Activated CD4-positive, alpha-beta T cell treated with anti-CD3 and anti-CD28 coated beads, Interleukin-2, amount 50 U/mL, for 48 hours (primary cell): ENCODE measurements around the gene PLCE1.

Experiments used
- DNase-seq, 2 experiments: peaks; one replicate each; pipeline ENCODE4 v3.0.0-alpha.2; 2020

The PLCE1 gene

DNA sequence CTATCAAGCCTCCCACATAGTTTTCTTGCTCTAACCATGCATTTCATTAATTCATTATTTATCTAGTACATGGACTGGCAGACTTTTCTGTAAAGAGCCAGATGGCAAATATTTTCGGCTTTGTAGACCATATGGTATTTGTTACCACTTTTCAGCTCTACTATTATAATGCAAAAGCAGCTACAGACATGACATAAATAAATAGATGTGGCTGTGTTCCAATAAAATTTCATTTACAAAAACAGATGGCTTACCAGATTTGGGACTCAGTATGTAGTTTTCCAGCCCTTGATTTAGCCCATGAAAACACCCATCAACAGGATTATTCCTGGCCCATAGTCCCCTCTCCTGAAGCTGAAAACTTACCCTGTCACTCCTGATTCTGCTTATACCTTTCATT, 32.1 kb downstream of the PLCE1 start:
- DNase-seq, result no peak

DNA sequence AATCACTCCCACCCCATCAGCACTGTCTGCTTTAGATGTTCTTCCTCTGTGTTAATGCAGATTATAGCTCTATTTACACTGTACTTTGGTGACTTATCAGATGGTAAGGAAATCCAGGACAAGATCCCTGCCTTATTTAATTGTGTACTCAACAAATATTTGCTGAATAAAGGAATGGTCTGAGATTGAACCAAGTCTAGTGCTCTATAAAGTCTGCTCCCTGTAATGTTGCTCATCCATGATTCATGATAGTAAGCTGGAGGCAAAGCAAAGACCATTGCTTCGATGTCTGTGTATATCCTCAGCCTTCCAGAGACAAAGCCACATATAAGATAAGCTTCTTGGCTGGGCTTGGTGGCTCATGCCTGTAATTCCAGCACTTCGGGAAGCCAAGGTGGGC, 33.5 kb downstream of the PLCE1 start:
- DNase-seq, result no peak

DNA sequence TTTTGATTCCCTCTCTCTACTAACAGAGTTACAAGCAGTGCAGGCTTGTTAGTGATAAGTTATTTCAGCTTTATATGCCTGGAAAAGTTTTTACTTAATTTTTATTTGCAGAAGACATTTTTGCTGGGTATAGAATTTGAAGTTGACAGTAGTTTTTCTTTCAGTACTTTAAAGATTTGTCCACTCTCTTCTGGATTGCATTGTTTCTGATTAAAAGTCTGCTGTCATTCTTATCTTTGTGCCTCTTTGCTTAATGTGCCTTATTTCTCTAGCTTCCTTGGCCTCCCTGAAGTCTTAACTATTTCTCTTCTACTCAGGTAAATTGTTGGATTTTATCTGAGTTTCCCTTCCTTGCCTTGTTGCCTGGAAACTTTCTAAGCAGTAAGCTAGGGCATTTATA, 36.2 kb downstream of the PLCE1 start:
- no peak for DNase-seq

DNA sequence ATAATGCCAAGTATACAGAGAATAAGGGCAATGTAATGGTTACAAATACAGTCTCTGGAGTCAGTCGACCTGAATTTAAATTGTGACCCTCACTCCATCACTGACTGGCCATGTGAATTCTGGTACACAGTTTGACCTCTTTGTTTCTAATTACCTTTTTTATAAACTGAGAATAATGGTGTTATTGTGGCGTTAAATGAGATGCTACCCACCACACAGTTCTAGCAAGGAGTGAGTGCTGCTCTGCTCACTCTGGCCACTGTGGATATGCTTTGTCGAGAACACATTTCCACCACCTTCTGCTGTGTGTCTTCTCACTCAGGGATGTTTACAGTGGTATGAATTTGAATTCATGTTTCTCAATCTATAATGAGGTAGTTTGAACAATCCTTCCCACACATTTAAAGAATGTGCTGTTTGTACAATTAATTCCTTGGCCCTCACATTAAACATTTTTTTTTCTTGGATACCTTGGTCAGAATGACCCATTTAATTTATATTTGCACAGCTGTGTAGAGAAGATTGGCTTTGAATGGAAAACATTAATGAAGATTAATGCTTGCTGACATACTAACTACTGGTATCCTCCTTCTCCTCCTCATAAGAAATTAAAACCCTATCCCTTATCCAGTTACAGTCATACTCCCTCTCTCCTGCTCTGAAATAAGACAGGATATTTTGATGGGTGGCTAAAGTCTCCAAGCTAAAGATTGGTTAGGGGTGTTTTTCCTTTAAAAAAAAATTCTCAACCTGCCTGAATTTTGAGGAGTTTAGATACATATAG, 42.4 kb downstream of the PLCE1 start:
- no peak for DNase-seq

DNA sequence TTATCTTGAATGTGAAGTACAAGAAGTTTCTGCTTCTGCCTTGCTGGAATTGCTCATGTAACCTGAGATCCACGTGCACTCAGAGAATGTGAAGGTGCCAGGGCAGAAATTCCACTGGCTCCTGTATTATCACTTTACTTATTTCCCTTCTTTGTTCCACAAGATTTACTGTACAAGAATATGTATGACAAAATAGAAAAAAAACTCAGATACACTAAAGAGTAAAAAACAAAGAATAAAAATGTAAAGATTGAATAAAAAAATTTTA, 43.0 kb downstream of the PLCE1 start:
- no peak for DNase-seq

DNA sequence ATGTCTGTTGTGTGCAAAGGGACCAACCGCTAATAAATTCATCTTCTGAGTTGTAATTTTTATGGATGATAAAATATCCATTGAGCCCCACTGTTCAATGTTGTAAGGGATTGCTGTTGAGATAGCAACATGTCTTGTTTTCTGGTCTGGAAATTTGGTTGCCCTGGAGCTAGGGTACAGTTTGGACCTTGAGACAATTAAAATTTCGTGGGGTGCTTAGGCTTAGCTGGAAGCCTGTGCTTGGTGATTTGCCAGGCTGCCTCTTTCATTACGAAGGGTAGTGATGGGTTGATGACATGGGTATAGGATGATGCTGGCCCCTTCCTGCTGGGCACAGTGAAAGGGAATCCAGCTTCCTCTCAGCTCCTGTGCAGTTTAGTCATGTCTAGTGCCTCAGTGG, 43.6 kb downstream of the PLCE1 start:
- DNase-seq, result no peak

DNA sequence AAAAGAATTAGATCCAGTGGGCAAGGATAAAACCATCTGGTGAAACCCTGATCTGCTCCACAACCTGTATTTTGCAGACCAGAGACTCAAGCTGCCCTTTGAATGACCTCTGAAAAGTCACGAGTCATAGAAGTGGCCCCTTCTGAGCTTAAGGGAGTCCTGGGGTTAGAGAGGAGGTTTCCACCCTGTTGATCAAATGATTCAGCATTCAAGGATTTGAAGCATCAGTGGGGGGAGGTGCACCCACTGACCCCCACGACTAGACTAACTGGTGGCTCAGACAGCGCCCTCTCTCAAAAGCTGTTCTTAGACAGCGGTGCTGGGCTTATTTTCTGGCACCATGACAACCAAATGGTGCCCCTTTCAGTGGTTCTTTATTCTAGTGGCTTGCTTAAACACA, 44.3 kb downstream of the PLCE1 start:
- DNase-seq, result no peak

DNA sequence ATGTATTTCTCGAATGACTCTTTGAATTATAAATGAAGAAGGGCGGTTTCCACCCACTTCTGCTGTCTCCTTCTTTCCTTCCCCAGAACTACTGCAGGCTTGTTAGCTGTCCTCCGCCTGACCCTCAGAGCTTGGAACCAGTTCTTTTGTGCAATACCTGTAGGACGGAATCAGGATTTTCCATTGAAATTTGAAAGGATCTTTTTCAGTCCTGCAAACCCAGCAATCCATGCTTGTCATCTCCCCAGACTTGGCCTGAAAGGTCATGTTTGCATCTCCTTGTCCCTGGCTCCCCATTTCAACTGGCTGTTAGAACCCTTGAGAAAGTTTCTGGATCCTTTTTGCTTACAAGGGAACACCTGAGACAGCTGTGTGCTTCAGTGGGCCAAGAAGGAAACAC, 47.5 kb downstream of the PLCE1 start:
- DNase-seq, result no peak

DNA sequence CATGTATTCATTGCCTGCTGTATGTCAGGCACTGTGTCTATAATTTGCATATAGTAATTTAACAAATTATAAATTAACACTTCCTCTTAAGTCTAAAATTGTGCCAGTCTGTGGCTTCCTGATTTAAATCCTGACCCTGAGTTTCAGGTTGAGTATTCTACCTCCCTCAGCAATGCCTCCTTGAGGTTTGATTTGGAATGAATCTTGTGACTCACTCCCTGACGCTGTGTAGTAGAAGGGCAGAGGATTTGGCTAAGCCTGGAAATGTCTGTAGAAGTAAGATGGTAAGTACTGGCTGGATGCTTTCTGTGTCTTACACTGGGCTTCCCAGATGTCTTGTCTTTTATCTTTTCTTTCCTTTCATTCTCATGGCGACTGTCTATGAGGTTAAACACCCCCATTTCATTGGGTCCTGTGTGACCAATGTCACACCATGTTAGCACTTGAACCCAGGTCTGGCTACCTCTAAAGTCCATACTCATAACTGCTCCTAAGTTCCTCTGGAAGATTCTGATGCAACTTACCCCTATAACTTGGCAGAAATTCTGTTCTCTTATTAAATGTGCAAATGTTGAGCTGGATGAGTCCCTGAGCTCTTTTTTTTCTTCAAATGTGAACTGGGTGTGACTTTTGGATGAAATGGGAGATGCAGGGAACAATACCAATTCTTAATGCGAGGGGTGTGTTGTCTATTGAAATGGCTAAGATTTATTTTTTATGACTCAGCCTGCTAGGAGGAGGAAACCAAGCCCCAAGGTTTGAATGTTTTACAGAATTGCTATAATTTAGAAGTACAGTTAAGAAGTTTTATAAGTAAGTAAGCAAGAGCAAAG, 48.5 kb downstream of the PLCE1 start:
- DNase-seq, result no peak

DNA sequence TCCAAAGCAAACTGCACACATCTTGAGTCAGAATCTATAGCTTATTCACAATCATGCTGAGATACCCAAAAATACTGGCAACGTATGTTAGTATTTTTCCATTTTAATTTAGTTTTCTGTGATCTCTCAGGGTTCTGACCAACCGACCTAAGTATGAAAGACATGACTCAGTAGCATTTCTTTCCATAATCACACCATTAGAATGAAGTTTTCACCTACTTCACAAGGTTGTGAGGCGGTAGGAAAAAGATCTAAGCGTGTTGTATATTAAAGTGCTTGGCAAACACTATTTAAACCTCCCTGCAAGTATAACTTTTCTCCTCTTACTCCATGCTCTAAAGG, 49.1 kb downstream of the PLCE1 start:
- DNase-seq, result no peak
